Stimulated activated CD8-positive, alpha-beta memory T cell treated with anti-CD3 and anti-CD28 coated beads, Interleukin-4, amount 100 ng/mL, for 24 hours (primary cell): ENCODE data around the gene FAM177B.

Source experiments
- DNase-seq: peaks from one replicate; pipeline ENCODE4 v3.0.0-alpha.2; 2020; ENCODE audit warnings: low read depth

The FAM177B gene

GRCh38 chr1:222786121-222786520 lies 49.1 kb downstream of the FAM177B start:
- DNase-seq = no peak

DNA sequence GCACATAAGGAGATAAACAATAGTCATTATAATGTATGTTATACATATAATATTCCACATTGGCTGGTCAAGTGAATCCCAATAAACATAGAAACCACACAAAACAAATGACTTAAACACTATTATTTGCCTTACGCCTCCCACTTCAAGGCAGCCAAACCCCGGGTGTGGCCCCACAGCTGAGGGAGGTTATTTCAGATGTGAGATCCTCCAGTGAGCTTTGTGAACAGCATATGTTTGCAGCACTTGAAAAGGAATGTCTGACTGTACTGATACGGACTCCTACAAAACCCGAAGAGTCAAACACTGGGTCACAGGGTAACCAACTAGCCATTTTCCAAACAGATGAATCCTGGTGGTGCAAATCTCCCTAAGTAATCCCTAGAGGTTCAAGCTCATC lies 50.7 kb downstream of the FAM177B start:
- no peak for DNase-seq

DNA sequence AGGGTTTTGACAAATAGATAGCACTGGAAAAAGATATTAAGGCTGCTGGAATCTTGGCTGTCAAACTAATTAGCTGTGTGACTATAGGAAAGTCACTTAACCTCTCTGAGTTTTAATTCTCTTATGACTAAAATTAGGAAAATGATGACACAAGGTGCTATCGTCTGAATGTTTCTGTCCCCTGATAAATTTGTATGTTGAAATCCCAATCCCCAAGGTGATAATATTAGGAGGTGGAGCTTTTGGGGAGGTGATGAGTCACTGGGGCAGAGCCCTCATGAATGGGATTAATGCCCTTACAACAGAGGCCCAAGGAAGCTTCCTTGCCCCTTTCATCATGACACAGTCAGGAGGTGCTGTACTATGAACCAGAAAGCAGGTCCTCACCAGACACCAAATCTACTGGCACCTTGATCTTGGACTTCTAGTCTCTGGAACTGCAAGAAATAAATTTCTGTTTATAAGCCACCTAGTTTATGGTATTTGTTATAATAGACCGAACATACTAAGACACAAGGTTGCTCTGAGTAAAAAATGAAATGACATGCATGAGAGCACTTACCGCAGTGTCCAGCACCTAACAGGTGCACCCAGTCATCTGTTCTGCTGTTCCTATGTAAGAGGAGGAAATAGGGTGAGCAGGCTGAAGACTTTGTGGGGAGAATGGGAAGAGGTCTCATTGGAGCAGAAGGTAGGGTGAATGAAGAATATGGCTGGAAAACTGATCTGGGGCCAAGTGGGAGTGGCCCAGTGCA lies 51.6 kb downstream of the FAM177B start:
- DNase-seq = no peak

- DNase-seq = no peak
Observed at GRCh38 chr1:222790115-222790514, 53.1 kb downstream of the FAM177B start.

DNA sequence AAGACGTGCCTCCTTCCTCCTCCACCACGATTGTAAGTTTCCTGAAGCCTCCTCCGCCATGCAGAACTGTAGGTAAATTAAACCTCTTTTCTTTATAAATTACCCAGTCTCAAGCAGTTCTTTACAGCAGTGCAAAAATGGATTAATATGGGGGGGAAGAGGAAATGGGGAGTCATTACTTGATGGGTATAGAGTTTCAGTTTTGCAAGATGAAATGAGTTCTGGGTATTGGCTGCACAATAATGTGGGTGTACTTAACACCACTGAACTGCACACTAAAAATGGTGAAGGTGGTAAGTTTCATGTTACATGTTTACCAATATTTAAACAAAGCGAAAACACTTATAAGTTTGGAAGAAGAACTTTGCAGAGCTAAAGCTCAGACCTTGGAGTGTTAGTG lies 53.5 kb downstream of the FAM177B start:
- no peak for DNase-seq

DNA sequence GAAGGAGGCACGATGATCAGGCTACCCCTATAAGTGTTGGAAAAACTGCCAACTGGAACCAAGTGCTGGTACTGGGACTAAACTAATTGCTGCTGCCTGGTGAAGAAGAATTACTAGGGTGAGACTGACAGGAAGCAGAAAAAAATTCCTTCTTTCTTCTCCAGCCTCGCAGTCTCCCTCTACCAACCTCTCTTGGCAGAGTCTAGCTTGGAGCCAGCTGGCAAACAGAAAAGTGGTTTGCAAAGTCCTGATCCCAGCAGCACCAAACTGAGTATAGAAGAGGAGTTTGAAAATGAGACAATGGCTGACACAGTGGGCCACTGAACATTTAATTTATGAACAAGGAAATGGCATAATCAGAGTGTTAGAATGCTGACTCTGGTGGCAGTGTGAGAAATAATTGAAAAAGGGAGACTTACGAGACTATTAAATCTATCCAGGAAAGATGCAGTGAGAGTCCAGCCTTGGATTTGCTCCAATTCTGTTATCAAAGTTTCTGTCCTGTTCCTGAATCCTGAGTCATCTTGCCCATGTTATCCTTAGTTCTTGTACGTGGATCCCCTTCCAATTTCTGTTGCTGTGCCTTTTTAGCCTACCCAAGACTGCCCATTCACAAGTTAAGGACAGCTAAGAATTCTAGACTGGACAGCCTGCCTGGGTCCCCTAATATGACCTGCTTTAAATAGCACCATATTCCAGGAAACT lies 54.2 kb downstream of the FAM177B start:
- no peak for DNase-seq

- DNase-seq = no peak
Observed at GRCh38 chr1:222792744-222793143, 55.7 kb downstream of the FAM177B start.

GRCh38 chr1:222794656-222795474 lies 57.9 kb downstream of the FAM177B start:
- no peak for DNase-seq

DNA sequence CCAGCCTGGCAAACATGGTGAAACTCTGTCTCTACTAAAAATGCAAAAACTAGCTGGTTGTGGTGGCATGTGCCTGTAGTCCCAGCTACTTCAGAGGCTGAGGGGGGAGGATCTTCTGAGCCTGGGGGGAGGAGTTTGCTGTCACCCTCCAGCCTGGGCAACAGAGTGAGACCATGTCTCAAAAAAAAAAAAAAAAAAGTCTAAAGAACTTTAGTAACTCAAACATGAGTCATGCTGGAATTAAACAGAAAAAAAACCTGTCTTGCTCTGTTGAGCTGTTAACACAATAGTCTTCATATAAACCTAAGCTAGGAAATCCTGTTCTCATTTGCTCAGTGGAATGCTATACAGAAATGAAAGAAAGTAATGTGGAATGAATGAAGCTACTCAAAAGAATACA lies 61.1 kb downstream of the FAM177B start:
- DNase-seq = no peak

GRCh38 chr1:222798975-222799374 lies 62.0 kb downstream of the FAM177B start:
- DNase-seq = no peak
